Hematopoietic multipotent progenitor cell treated with erythropoietin and hydrocortisone succinate and interleukin-3 and kit ligand, for 4 days (in vitro differentiated cells): ENCODE data around the gene NSMF.
"Not testable (repeated sequence)": the region's sequence is repeated elsewhere in the genome, so short reads cannot be mapped to it uniquely, and the experiment has no call there.

Experiments used
- DNase-seq: peaks from one replicate; pipeline ENCODE4 v3.0.0-alpha.2; 2015

Gene NSMF

DNA sequence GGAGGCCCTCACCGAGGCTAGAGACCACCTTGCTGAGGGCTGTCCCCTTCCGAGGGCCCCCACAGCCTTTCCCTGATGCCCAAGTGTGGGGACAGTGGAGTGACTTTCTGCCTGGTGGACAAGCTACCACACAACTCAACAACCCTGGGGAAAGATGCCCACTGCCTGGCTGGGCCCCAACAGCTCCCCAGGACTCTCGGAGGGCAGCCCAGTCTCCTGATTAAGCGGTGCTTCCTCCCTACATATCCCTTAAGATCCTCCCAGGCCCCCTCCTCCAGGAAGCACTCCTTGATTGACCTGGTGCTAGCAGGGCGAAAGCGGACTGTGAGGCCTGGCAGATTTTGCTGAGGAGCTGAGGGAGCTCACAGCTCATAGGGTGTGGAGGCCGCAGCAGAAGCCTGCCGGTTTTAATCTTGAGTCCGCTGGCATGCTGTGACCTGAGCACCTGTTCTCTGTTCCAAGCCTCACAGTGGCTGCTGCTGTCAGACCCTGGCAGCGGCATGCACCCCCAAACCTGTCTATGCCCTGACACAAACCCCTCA, 2.2 kb downstream of the NSMF start:
- DNase-seq = no peak

DNA sequence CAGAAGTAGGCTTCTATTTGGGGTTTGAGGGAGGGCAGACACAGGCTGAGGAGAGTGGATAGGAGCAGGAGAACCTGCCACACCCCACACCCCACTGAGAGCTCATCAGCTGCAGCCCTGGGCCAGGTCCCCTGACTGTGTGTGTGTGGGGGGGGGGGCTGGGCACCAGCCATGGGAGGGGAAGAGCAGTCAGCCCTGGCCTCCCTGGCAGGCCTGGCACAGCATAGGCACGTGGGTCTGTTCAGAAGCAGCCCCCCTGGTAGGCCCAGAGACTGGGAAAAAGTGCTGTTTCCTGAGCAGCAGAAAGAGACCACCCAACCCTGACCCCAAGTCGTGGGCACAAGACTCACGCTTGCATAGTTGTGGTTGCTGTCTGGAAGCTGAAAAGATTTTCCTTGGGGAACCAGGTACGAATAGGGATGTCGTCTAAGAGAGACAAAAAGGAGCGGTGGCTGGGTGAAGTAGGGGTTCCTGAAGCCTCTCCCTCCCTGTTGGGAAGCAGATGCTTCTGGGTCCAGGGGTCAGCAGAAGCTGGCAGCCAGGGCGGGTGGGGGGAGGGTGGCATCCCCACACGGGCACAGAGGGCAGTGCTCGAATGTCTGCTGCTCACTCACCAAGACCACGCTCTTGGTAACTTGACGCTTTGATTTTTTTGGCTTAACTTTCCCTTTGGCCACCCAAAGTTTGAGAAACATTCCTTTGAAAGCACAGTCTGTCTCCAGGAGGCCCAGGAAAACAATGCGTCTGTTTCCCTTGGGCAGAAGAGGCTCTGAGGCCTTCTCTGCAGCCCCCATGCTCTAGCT, 2.9 kb downstream of the NSMF start:
- no peak for DNase-seq

DNA sequence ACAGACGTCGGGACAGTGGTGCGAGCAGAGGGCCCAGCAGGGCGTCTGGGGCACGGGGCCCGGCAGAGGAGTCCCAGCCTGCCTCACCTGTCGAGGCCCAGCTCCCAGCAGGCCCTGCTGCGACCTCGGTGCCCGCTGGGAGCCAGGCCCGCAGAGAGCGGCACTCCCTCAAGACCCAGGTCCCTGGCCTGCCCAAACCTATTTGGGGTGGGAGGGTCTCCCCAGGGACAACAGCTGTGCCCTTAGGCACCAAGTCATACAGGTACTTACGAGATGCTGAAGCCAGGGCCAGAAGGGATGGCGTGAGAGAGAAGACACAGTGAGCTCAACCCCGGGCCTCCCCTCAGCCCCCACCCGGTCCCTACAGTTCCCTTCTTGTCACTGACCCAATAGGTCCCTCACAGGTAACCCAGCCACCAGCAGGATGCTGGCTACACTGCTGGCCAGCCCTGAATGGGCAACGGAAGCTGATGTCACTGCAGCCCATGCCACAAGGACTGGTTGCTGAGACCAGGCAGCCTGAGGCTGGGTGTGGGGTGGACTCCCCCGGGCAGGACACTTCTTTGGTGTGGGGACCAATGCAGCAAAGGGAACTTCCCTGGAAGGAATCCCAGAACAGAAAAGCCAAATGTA, 3.7 kb downstream of the NSMF start:
- no peak for DNase-seq

DNA sequence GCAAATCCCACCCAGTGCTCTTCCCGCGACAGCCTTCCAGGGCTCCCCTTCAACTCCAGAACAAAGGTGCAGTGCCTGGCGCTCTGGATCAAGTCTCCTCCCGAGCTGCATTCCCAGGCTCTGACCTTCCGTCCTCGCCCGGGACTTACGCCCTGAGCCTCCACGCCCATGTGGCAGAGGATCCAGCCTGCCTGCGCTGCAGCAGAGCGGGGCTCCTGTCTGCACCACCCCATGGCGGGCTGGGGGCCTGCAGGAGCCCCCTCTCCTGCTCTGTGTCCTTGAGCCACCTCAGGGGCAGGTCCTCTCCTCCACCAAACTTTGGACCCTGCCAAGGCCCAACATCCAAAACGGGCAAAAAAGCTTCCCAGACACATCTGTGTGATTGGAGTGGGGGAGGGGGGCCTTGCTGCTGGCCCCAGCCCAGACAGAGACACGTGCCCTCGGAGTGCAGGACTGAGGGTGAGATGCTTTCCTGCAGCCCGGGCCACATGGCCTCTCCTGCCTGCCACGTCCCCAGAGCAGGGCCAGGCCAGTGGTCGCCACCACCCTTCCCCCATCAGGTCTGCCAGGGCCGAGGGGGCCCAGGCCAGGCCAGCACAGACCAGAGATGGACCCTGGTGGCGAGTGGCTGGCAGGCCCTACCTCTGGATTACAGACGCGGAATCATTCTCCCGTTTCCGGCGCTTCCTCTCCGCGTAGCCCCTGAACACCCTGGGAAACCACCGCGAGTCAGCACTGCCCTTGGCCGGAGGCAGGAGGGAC, 4.4 kb downstream of the NSMF start:
- no peak for DNase-seq

- DNase-seq = peak; percentile 74
Observed at GRCh38 chr9:137454145-137454596, 5.0 kb downstream of the NSMF start.

- DNase-seq = peak; percentile 92
Observed at GRCh38 chr9:137453643-137454081, 5.5 kb downstream of the NSMF start.

DNA sequence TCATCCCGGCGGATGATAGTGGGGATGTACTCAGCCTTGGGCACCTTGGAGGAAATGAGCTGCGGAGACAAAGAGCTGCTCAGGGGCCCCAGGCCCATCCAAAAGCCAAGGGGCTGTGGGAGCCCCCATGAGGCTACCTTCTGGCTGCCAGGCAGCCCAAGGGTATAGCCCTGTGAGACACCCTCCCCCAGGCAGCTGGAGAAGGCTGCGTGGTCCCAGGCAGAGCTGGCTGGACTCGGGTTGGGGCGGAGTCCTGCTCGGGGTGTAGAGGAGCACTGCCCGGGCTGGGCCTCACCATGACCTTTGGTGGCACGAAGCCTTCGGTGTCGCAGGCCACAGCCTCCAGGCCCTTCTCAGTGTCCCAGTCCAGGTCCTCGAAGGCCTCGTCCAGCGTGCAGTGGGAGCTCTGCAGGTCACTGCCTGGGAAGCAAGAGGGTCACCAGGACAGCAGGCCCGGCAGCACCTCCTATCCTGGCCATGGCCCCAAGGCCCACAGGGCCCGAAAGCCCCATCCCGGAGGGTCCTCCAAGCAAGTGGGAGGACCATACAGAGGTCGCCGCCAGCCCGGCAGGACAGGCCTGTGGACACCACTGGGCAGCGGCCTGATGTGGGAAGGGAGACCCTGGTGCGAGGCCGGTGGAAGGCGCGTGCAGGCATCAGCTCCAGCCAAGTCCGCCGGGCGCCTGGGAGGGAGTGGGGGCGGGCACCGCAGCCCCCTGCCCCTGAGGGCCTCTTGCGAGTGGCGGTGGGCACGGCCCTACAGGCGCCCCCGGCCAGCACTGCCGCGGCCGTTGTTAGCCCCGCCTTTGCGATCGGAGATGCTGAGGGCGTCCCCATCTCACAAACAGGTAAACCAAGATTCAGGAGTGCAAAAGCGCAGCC, 6.1 kb downstream of the NSMF start:
- DNase-seq = no peak

DNA sequence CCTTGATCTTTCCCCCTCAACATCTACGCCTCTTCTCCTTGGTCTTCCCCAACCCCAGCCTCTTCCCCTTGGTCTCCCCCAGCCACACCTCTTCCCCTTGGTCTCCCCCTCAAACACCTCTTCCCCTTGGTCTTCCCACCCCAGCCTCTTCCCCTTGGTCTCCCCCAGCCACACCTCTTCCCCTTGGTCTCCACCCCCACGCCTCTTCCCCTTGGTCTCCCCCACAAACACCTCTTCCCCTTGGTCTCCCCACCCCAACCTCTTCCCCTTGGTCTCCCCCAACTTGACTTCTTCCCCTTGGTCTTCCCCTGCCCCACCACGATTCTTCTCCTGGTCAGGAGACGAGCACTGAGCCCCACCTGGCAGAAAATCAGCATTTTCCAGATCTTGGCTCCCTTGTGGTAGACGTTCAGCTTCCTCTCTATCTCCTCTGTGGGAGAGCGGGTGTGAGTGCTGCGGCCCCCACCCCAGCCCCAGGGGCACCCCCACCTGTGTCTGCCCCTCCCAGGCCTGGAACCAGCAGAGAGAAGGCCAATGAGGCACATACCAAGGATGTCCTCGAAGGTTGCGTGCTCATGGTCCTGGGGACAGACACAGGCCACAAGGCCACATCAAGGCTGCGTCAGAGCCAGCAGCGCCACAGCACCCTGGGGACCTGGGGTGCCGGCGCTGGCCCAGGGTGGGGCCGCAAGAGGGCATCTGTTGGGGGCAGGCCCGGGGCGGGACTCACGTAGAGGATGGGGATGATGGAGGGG, 7.0 kb downstream of the NSMF start:
- peak; percentile 45 for DNase-seq

GRCh38 chr9:137451264-137452005, 7.7 kb downstream of the NSMF start:
- not testable (repeated sequence) for DNase-seq

GRCh38 chr9:137450539-137451222, 8.5 kb downstream of the NSMF start:
- peak; percentile 56 for DNase-seq

GRCh38 chr9:137449931-137450538, 9.1 kb downstream of the NSMF start:
- peak; percentile 73 for DNase-seq

GRCh38 chr9:137449081-137449844, 9.9 kb downstream of the NSMF start:
- DNase-seq = no peak

GRCh38 chr9:137448602-137448962, 10.6 kb downstream of the NSMF start:
- no peak for DNase-seq

DNA sequence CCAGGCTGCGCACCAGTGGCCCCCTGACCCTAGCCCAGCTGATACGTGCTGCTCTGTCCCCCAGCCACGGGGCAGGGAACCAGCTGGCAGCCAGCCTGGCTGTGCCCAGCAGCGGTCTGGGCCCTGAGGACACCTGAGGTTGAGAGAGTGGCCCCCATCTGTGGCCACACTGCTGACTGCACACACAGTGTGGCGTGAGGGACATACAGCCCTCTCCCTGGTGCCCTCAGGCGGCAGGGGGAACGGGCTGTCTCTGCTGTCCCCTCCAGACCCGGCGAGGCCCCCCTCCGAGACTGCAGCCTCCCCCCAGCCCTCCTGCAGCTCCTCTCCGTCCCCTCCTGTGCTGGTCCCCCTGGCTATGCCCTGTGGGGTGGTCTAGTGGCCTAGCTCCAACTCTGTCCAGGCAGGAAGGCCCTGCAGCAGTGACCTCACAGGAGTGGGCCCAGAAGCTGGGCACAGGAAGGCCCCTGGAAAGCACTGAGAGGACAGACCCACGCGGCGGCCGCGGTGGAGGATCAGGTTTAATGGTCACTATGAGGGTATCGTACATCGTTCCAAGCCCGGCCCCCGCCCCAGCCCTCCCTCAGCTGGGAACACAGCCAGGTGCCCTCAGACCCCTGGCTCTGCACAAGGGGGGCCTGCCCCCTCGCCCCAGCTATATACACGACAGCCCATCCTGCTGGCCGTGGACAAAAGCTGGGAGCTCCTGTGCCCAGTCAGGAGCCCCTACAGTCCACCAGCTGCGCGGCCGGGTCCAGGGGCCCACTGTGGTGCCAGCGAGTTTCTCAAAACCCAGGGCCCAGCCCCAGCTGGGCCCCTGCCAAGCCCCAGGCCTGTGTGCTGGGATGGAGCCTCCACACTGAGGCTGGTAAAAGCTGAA, 11.2 kb downstream of the NSMF start:
- DNase-seq = no peak

- DNase-seq = no peak
Observed at GRCh38 chr9:137446851-137447471, 12.2 kb downstream of the NSMF start.

GRCh38 chr9:137445930-137446431, 13.2 kb downstream of the NSMF start:
- DNase-seq = no peak

GRCh38 chr9:137445275-137445807, 13.8 kb downstream of the NSMF start:
- DNase-seq = peak; percentile 92
